ENCODE measurements around the gene RYR2.

RYR2 gene

GRCh38 chr1:237186675-237187074 lies 144.7 kb downstream of the RYR2 start:
- in situ Hi-C loops (cut with MboI; ENCODE audit: low sequenced_read_pairs), result no loop called here

- in situ Hi-C loops (cut with MboI; ENCODE audit: low sequenced_read_pairs), result no loop called here
Observed at GRCh38 chr1:237187842-237188241, 145.9 kb downstream of the RYR2 start.

- in situ Hi-C loops (cut with MboI; ENCODE audit: low sequenced_read_pairs), result no loop called here
Observed at GRCh38 chr1:237191403-237191802, 149.4 kb downstream of the RYR2 start.

GRCh38 chr1:237197470-237198425 lies 155.8 kb downstream of the RYR2 start:
- in situ Hi-C loops (cut with MboI; ENCODE audit: low sequenced_read_pairs), result no loop called here

- in situ Hi-C loops (cut with MboI; ENCODE audit: low sequenced_read_pairs), result no loop called here
Observed at GRCh38 chr1:237199026-237199425, 157.0 kb downstream of the RYR2 start.

GRCh38 chr1:237201155-237201554 lies 159.2 kb downstream of the RYR2 start:
- in situ Hi-C loops (cut with MboI; ENCODE audit: low sequenced_read_pairs), result no loop called here

GRCh38 chr1:237204841-237205240 lies 162.9 kb downstream of the RYR2 start:
- in situ Hi-C loops (cut with MboI; ENCODE audit: low sequenced_read_pairs), result no loop called here

GRCh38 chr1:237205400-237206064 lies 163.5 kb downstream of the RYR2 start:
- in situ Hi-C loops (cut with MboI; ENCODE audit: low sequenced_read_pairs), result no loop called here

- in situ Hi-C loops (cut with MboI; ENCODE audit: low sequenced_read_pairs), result no loop called here
Observed at GRCh38 chr1:237206065-237206414, 164.1 kb downstream of the RYR2 start.

GRCh38 chr1:237211031-237211430 lies 169.0 kb downstream of the RYR2 start:
- in situ Hi-C loops (cut with MboI; ENCODE audit: low sequenced_read_pairs), result no loop called here

- in situ Hi-C loops (cut with MboI; ENCODE audit: low sequenced_read_pairs), result no loop called here
Observed at GRCh38 chr1:237211540-237211939, 169.6 kb downstream of the RYR2 start.

- in situ Hi-C loops (cut with MboI; ENCODE audit: low sequenced_read_pairs), result no loop called here
Observed at GRCh38 chr1:237219751-237220642, 178.0 kb downstream of the RYR2 start.

GRCh38 chr1:237223419-237223818 lies 181.4 kb downstream of the RYR2 start:
- in situ Hi-C loops (cut with MboI; ENCODE audit: low sequenced_read_pairs), result no loop called here

GRCh38 chr1:237226177-237226944 lies 184.4 kb downstream of the RYR2 start:
- in situ Hi-C loops (cut with MboI; ENCODE audit: low sequenced_read_pairs), result no loop called here

- in situ Hi-C loops (cut with MboI; ENCODE audit: low sequenced_read_pairs), result no loop called here
Observed at GRCh38 chr1:237227476-237227875, 185.5 kb downstream of the RYR2 start.

- in situ Hi-C loops (cut with MboI; ENCODE audit: low sequenced_read_pairs), result no loop called here
Observed at GRCh38 chr1:237228421-237228820, 186.4 kb downstream of the RYR2 start.

GRCh38 chr1:237229333-237229732 lies 187.3 kb downstream of the RYR2 start:
- in situ Hi-C loops (cut with MboI; ENCODE audit: low sequenced_read_pairs), result no loop called here

- in situ Hi-C loops (cut with MboI; ENCODE audit: low sequenced_read_pairs), result no loop called here
Observed at GRCh38 chr1:237232501-237232900, 190.5 kb downstream of the RYR2 start.

GRCh38 chr1:237235091-237235490 lies 193.1 kb downstream of the RYR2 start:
- in situ Hi-C loops (cut with MboI; ENCODE audit: low sequenced_read_pairs), result no loop called here

GRCh38 chr1:237237721-237238120 lies 195.7 kb downstream of the RYR2 start:
- in situ Hi-C loops (cut with MboI; ENCODE audit: low sequenced_read_pairs), result no loop called here

Measured in hTERT RPE-1 (cell line).